GM03348 (cell line): ENCODE measurements around the gene MAPKBP1.

Experiments used
- DNase-seq: peaks from one replicate; pipeline ENCODE4 v3.0.0; 2012; ENCODE audit warnings: low spot score

Gene MAPKBP1

GRCh38 chr15:41850482-41851166, 76.3 kb downstream of the MAPKBP1 start:
- DNase-seq, result no peak

- DNase-seq, result no peak
Observed at GRCh38 chr15:41851167-41851523, 76.9 kb downstream of the MAPKBP1 start.

DNA sequence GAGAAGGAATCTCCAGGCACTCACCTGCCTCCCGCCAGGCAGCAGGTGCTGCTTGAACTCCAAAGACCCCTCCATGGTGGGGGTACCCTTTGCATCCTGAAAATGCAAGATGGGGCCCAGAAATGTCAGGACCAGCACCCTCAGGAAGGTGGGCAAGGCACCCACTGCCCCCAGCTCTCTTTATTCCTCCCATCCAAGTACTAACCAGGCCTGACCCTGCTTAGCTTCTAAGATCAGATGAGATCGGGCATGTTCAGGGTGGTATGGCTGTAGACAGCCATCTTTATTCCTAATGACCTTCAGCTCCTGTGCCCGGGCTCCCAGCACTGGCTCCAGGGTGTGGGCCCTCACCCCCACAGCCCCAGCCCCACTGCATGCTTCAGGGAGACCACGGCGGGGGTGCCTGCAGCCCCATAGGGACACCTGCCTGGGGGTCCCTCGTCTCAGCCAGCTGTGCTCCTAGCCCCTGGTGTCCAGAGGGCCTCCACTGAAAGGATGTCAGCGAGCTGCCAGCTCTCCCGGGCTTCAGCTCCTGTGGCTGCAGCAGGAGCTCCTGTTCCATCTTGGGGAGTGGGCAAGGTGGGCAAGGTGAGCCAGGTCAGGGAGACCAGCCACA, 77.6 kb downstream of the MAPKBP1 start:
- DNase-seq, result no peak

DNA sequence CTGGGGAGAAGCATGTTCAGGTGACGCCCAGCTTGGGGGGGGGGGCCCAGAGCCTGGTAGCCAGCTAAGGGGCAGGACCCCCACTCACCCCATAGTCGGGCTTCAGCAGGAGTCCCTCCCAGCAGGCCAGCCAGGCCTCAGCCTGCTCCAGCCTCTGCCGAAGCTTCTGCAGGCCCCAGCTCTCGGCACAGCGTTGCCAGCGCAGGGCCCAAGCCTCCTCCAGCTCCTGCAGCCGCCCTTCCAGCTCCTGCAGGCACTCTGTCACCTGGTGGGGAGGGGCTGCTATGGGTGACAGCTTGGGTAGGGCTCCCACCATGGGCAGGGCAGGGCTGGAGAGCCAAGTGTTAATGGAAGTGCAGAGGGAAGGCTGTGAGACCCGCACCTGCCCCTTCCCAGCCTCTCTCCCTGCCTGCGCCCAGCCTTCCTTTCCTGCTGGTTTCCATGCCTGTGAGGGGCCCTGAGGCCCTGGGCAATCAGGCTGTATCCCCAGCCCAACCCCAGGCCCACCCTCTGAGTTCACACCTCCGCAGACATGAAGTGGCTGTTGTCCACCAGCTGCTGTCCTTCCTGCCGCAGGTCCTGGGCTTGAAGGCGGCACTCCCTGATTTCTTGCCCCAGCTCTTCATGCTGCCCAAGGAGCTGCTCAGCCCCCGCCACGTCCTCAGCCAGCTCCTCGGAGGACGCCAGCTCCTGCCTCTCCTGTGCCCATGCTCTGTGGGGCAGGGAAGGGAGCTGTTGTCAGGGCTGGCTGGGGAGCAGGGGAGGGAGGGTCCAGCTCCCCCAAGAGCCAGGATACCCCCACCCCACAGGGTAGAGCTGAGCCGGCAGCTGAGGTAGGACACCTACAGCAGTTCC, 78.7 kb downstream of the MAPKBP1 start:
- DNase-seq, result no peak

DNA sequence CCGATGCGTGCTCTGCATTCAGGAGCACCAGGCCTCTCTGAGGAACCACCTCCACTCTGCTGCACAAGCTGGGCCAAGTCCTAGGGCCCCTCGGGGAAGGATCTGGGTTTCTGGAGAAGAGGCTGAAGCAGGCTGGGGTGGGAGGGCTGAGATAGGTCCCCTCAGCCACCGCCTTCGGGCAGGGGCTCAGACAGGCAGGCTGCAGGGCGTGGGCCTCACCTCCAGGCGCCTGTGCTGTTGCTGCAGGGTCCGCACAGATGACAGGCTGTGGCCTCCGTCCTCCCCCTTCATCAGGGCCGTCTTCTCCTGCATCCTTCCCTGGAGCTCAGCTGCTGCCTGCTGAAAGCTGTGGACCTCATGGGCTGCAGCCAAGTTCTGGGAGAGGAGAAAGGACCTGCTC, 79.5 kb downstream of the MAPKBP1 start:
- DNase-seq, result no peak

DNA sequence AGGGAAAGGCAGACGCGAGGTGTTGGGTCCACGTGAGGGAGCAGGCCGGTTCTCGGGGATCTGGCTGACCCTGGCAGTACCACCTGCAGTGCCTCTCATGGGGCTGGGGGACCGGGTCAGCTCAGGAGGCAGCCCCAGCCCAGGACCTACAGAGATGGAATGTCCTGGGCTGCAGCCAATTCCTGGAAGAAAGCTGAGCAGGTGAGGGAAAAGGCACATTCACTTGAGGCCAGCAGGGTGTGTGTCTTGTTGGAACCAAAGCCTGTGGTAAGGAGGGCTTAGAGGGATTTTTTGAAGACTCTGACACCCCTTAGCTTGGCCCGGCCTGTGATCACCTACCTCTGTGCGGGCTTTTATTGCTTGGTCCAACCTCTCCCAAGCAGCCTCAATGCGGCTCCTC, 80.2 kb downstream of the MAPKBP1 start:
- no peak for DNase-seq

DNA sequence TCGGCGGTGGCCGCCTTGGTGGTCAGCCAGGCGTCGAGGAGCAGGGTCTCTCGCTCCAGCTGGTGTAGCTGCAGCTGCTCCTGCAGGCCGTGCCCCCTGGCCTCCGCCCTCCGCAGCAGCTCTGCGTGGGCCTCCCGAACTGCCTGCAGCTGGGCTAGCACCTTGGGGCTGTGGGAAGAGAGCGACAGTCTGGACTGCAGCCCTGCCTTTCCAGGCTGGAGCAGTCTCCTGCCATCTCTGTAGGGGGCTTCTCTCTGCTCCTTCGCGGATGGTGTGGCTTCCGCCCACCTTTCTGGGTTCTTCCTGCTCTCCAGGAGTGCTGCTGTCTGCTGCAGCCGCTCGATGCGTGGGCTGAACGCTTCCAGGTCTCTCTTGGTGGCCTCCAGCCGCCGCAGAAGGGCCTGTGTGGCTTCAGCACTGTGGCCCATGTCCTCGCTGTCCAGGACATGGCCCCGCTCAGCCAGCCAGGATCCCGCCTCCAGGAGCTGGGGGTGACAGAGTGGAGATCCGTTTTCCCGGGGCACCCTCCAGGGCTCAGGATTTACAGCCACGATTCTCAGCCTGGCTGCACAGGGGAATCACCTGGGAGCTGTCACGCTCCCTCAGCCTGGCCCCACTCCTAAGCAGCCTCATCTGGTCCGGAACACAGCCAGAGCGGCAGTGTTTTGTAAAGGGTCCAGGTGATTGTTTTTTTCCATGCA, 81.1 kb downstream of the MAPKBP1 start:
- no peak for DNase-seq

DNA sequence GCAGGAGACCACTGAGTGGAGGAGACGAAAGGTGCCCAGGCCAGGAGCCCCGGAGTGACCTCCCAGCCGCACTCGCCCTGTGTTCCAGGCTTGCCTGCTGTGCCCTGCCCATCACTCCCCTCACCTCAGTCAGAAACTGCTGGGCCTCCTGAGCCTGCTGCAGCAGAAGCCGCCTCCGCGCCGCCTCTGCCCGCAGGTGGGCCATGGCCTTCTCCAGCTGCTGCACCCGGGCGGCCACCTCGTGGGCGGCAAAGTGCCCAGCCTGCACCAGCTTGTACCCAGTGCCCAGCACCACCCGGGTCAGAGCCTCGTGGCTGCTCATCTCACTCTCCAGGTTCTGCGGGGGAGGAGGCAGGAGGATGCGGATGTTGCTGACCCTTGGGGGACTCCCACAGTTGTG, 82.0 kb downstream of the MAPKBP1 start:
- no peak for DNase-seq

GRCh38 chr15:41856716-41857115, 82.4 kb downstream of the MAPKBP1 start:
- no peak for DNase-seq

- no peak for DNase-seq
Observed at GRCh38 chr15:41857316-41857715, 83.0 kb downstream of the MAPKBP1 start.

DNA sequence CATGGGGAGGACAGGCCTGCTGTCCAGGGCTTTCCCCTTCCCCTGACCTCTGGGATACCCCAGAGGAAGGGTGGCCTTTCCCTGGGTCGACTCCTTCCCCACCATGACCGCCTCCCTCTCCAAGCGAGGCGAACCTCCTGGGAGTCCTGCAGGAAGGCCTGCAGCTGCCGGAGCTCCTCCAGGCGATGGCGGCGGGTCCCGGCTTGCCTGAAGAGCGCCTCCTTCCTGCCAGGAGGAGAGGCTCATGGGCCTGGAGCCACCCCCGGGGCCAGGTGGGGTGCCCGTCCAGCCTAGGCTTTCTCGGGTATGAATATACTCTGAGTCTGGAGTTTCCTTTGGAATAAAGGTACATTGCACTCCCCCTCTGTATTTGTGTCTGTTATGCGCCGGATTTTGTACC, 84.5 kb downstream of the MAPKBP1 start:
- no peak for DNase-seq

DNA sequence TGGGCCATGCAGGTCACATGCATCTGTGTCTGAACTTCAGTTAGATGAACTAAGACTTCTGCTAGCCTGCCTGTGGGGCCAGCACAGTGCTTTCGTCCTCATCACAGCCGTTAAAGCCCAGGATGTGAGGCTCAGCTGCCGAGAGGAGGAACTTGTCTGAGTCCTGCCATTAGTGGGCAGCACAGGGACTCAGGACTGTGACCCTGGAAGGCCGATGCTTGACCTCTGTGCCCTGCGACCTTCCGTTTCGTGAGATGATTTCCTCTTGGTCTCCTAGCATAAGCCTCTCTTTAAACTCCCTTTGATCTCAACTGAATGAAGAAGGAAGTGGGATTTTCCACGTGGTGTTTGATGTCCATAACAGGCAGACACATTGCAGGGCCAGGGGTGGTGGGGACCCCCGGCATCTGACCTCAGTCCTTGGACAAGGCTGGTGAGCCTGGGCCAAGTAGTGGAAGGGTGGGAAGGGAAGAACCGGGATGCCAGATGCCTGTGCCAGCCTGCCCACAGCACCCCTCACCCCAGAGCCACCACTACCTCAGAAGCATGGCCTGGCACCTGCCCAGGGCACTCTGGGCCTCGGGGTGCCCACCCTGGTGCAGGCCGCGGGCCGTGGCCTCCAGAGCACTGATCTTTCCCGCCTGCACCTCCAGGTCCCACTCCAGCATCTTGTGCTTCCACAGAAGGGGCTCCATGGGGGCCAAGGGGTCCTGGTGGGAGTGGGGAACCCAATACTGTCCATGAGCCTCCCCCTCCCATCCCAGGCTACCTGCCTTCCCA, 86.0 kb downstream of the MAPKBP1 start:
- DNase-seq, result no peak

- DNase-seq, result no peak
Observed at GRCh38 chr15:41861736-41862356, 87.6 kb downstream of the MAPKBP1 start.

- no peak for DNase-seq
Observed at GRCh38 chr15:41862515-41863116, 88.3 kb downstream of the MAPKBP1 start.

- DNase-seq, result no peak
Observed at GRCh38 chr15:41865490-41866055, 91.3 kb downstream of the MAPKBP1 start.

DNA sequence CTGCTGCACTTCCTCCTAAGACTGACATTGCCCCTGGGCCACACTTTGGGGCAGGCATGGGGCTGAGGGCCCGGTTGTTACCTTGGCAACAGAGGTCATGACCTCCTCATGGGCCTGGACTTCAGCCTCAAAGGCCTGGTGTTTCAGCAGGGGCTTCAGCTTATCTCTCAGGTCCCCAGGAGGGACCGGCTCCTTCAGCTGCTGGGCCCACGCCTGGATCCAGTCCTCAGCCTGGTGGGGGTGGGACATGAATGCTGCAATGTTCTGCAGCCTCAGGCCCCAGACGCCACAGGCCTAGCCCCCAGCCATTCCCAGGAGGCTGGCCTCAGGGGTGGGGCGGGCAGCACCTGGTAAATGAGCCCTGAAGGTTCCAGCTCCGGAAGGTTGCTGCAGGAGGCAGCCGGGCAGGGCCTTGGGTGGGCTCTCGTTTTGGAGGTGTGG, 92.0 kb downstream of the MAPKBP1 start:
- no peak for DNase-seq

DNA sequence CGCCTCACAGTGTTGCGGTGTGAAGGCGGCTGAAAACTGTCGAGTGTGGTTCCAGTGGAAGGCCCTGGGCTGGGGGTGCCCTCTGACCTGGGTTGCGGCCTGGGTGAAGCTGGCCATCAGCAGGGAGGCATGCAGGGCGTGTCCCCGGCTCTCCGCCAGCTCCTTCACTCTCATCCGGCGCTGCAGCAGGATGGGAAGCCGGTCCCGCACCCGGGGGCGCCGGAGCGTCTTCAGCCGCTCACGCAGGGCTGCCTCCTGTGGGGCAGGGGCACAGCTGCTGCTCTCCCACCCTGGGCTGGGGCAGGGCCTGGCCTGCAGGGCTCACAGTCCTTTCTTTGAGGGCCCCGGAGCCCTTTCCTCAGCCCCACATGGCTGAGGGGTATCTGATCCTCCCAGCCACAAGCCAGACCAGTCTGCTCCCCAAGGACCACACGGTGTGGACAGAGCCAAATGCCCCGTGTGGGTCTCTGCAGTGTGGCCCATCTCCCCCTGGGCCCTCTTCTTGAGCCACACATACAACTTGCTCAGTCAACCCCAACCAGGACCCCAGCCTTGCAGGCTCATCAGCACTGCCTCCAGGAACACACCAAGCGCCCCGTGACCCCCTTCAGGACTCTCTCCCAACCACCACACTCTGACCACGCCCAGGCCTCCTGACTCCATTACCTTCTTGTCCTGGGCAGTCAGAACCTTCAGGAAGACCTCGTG, 92.7 kb downstream of the MAPKBP1 start:
- no peak for DNase-seq

GRCh38 chr15:41868321-41868720, 94.0 kb downstream of the MAPKBP1 start:
- DNase-seq, result no peak

GRCh38 chr15:41869770-41870688, 95.7 kb downstream of the MAPKBP1 start:
- no peak for DNase-seq
